ENCODE measurements around the gene NUDT14. TPM values are rescaled to one million over a fixed set of nuclear protein-coding genes. Genes with fewer than 3 reads are reported as not detected.

NUDT14 gene
- total RNA-seq, 2 donors from 2014 or later: 43.4 to 59.5 TPM

DNA sequence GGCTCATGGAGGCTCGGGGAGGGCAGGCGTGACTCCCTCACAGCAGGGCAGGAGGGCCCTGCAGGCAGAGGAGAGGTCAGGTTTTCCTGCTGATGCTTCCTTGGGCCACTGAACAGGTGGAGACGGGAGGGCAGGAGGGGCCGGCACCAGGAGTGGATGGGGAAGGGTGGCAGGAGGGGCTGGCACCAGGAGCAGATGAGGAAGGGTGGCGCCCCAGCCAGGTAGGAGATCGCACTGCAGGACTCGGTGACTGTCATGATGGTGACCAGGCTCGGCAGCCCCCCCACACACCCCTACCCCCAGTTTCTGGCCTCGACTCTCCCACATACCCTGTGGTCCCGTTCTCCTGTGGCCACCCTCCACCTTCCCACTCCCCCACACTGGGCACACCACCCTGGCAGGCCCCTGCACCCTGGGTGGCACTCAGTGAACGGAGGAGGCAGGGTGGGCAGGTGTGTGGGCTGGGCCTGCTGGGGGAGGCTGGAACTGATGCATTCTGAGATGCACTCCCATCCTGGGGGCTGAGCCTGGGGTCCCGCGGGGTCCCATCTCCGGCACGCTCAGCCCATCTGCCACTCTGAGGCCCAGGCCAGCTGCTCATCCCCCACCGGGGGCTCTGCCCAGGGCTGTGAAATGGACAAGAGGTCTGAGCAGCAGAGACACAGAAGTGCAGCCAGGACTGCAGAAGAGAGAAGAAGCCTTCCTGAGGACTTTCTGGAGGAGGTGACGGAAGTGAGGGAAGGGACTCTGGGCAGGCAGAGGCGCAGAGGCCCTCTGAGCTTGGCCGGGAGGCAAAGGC, 2.8 kb downstream of the NUDT14 start:
- no peaks in the 10 kb centered on the region for H3K9me3 ChIP-seq (ENCODE audit: control insufficient read depth, low read length)
- Mint-ChIP-seq H3K27ac (no peak overlapping the region), H3K27me3 (ENCODE audit: insufficient read depth) (peaks cover 9% of the 10 kb centered on the region), H3K4me3 (no peak overlapping the region), H3K9me3 (no peaks in the 10 kb centered on the region), H3K4me1 (no peaks in the 10 kb centered on the region), H3K36me3 (ENCODE audit: low read depth) (no peaks in the 10 kb centered on the region)
- DNase-seq: no peak
- no peak overlapping the region for H3K27ac ChIP-seq (ENCODE audit: low read depth, low read length)
- H3K27me3 ChIP-seq (ENCODE audit: control insufficient read depth, insufficient read depth, low read length, poor library complexity, severe bottlenecking): peaks cover 12% of the 10 kb centered on the region
- WGBS, 2 experiments (ENCODE audit: insufficient coverage in 1 of 2, insufficient read length in 1 of 2): 89 to 90% methylated on average over 12 to 19 of the region's 19 CpGs
- H3K4me3 ChIP-seq (ENCODE audit: low read length): no peak overlapping the region
- no peak overlapping the region for H3K9ac ChIP-seq (ENCODE audit: extremely low read depth, low read length, poor library complexity, severe bottlenecking)
- H3K4me1 ChIP-seq (ENCODE audit: control insufficient read depth, insufficient read depth, low read length): no peaks in the 10 kb centered on the region
- H3K36me3 ChIP-seq (ENCODE audit: control insufficient read depth, insufficient read depth, low read length): no peaks in the 10 kb centered on the region
- TF ChIP-seq CTCF (conservative IDR thresholded peaks at IDR 0.05): no peak

DNA sequence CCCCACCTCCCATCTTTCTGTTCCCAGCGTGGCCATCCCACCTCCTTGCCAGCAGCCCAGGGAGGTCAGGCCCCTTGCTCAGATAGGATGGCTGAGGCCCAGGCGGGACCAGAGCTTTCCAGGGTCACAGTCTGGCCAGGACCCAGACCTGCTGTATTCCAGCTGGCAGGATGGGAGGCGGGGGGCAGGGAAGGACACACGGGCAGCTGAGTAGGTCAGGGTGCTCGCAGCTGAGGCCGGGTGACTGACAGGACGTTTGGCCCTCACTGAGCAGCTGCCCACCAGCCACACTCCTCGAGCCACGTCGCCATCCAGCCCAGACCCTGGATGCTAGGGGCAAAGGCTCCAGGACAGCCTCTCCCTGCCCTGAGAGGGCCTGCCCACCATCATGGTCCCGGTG, 4.0 kb downstream of the NUDT14 start:
- Histone ChIP-seq H3K9me3 (ENCODE audit: control insufficient read depth, low read length) (no peaks in the 10 kb centered on the region), H3K36me3 (ENCODE audit: control insufficient read depth, insufficient read depth, low read length) (no peaks in the 10 kb centered on the region), H3K4me1 (ENCODE audit: control insufficient read depth, insufficient read depth, low read length) (no peaks in the 10 kb centered on the region), H3K27me3 (ENCODE audit: control insufficient read depth, insufficient read depth, low read length, poor library complexity, severe bottlenecking) (peaks cover 4% of the 10 kb centered on the region), H3K4me3 (ENCODE audit: low read length) (no peak overlapping the region), H3K27ac (ENCODE audit: low read depth, low read length) (no peak overlapping the region), H3K9ac (ENCODE audit: extremely low read depth, low read length, poor library complexity, severe bottlenecking) (no peak overlapping the region)
- no peaks in the 10 kb centered on the region for H3K36me3 Mint-ChIP-seq (ENCODE audit: low read depth)
- H3K27me3 Mint-ChIP-seq (ENCODE audit: insufficient read depth): peaks cover under 1% of the 10 kb centered on the region
- DNase-seq: no peak
- H3K27ac Mint-ChIP-seq: no peak overlapping the region
- no peaks in the 10 kb centered on the region for H3K9me3 Mint-ChIP-seq
- H3K4me1 Mint-ChIP-seq: no peaks in the 10 kb centered on the region
- no peak overlapping the region for H3K4me3 Mint-ChIP-seq
- TF ChIP-seq CTCF (conservative IDR thresholded peaks at IDR 0.05): no peak
- 83 to 84% methylated on average over 7 to 11 of the region's 11 CpGs for WGBS, 2 experiments (ENCODE audit: insufficient coverage in 1 of 2, insufficient read length in 1 of 2)

DNA sequence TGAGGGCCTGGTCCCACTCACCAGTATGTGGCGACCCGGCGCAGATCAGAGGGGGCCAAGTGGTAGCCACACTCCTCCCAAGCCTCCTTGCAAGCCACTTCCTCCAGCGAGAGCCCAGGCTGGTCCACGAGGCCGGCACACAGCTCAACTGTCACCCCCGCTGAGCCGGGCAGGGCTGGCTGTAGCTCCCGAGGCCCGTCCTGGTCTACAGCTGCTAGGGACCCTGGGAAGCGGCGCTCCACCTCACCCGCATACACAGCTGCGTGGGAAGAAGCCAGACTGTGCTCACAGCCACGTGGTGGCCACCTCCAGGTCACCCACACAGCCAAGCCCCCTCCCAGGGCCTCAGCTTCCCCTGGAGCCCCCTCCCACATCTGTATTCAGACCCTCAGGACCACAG, 4.6 kb downstream of the NUDT14 start:
- 91 to 93% methylated on average over 13 to 15 of the region's 15 CpGs for WGBS, 2 experiments (ENCODE audit: insufficient coverage in 1 of 2, insufficient read length in 1 of 2)
- no peak for TF ChIP-seq CTCF (conservative IDR thresholded peaks at IDR 0.05)
- Histone ChIP-seq H3K27me3 (ENCODE audit: control insufficient read depth, insufficient read depth, low read length, poor library complexity, severe bottlenecking) (no peaks in the 10 kb centered on the region), H3K36me3 (ENCODE audit: control insufficient read depth, insufficient read depth, low read length) (no peaks in the 10 kb centered on the region), H3K27ac (ENCODE audit: low read depth, low read length) (no peak overlapping the region), H3K4me1 (ENCODE audit: control insufficient read depth, insufficient read depth, low read length) (no peaks in the 10 kb centered on the region), H3K4me3 (ENCODE audit: low read length) (no peak overlapping the region), H3K9me3 (ENCODE audit: control insufficient read depth, low read length) (no peaks in the 10 kb centered on the region), H3K9ac (ENCODE audit: extremely low read depth, low read length, poor library complexity, severe bottlenecking) (no peak overlapping the region)
- Mint-ChIP-seq H3K27ac (no peak overlapping the region), H3K4me1 (no peaks in the 10 kb centered on the region), H3K4me3 (no peak overlapping the region), H3K27me3 (ENCODE audit: insufficient read depth) (no peaks in the 10 kb centered on the region), H3K36me3 (ENCODE audit: low read depth) (no peaks in the 10 kb centered on the region), H3K9me3 (no peaks in the 10 kb centered on the region)
- DNase-seq: no peak
